GM10266 (cell line): Measurements from ENCODE around the gene MESP2.

Experiments used
- DNase-seq: peaks from one replicate; pipeline ENCODE4 v3.0.0; 2012; ENCODE audit errors: extremely low spot score
- CTCF ChIP-seq: IDR thresholded peaks from 2 replicates; pipeline ENCODE4 v1.5.1; 2012; ENCODE audit warnings: mild to moderate bottlenecking, low read depth; ENCODE audit not compliant: control insufficient read depth, insufficient read depth; ENCODE audit errors: missing control alignments

Gene MESP2

DNA sequence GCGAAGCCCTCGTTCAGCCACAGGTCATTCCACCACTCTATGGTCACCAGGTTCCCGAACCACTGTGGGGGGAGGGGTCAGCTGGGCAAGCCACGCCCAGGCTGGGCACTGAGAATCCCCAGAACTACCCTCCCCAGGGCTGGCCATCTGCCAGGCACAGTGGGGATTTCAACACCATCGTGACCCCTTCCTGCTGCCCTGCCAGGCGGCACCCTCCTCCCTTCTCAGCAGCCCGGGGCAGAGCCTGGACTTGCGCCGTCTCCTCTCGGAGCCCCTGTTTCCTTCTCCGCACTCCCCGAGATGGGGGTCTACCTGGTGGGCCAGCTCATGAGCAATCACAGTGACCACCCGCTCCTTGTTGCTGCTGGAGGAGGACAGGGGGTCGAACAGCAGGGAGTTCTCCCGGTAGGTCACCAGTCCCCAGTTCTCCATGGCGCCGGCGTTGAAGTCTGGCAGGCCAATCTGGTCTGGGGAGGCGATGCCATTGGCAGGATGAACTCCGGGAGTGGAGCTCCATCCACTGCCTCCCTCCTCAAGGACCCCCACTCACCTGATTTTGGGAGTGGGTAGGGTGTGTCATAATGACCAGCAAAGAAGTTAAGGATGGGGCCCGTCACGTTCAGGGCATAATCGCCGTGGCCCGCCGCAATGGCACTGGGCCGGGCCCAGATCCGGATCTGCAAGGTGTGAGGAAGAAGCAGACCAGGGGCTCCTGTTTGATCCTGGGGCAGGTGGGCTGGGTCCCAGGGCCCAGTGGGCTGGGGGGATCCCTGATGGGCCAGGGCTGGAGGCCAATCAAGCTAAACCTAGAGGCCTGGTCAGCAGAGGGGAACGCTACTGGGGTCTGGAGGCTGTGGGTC, 28.0 kb downstream of the MESP2 start:
- no peak for DNase-seq
- no peak for TF ChIP-seq CTCF

DNA sequence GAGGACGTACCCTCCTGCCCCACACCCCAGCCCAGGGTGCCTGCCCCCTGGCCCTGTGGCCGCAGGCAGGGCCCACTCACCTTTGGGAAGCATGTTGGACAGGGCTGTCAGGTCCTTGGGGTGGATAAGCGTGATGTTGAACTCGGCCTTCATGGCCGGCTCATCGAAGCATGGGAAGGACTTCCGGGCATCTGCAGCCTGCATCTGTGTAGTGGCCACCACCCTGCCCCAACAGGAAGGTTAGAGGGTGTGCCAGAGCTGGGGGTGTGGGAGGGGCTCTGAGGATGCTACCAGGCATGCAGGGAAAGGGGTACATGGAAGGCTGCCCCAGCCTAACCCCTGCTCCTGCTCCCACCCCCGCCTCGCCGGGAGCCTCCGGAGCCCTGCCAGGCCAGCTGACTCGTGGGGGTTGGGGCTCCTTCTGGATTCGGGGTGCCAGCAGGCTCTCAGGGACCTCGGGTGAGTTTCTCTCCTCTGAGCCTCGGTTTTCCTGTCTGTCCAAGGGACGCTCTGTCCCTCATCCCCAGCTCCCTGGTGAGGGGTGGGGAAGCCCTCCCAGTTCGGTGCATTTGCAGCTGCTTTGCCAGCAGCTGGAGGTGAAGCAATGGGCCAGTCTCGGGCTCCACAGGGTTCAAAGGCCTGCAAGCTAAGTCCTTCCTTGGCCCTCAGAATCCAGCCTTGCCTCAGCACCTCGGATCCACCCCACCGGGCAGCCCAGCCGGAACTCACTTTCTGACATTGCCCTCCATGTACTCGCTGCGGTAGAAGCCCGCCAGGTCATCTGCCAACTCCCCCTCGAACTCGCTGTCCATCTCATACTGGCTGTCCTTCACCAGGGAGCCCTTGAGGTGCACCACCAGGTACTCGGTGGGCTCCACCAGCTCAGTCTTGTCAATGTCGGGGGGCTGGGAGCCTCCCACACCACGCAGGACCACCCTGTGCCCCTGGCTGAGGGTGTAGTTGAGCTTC, 29.4 kb downstream of the MESP2 start:
- TF ChIP-seq CTCF, result no peak
- DNase-seq, result no peak

DNA sequence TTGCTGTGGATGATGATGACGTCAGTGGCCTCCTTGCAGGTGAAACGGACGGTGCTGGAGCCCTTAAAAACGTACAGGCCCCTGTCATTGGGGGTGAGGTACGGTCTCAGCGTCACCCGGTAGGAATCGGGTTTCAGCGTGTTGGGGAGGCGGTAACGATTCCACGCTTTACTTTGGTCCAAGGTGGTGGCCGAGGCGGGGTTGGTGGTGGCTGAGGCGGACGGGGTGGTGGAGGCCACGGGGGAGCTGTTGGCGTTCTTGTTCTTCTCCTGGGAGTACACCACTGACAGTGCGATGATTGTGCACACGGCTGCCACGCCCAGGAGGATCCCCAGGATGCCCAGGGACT, 30.1 kb downstream of the MESP2 start:
- no peak for TF ChIP-seq CTCF
- DNase-seq, result no peak

- DNase-seq, result no peak
- TF ChIP-seq CTCF, result no peak
Observed at GRCh38 chr15:89806559-89807550, 30.7 kb downstream of the MESP2 start.

- TF ChIP-seq CTCF, result no peak
Observed at GRCh38 chr15:89807689-89808088, 31.6 kb downstream of the MESP2 start.

GRCh38 chr15:89808160-89808870, 32.2 kb downstream of the MESP2 start:
- no peak for DNase-seq
- TF ChIP-seq CTCF, result no peak

More at GRCh38 chr15:89807689-89808088, 31.6 kb downstream of the MESP2 start:
- DNase-seq, result no peak
